DOHH2 (cell line): ENCODE data around the gene PPP1R17.

ENCODE experiments used
- EZH2phosphoT487 ChIP-seq: fragments of 200-600 bp; sonication (generic); IDR thresholded peaks from 2 replicates; pipeline ENCODE4 v1.6.1; 2017; ENCODE audit warnings: borderline replicate concordance, mild to moderate bottlenecking, antibody characterized with exemption, low read length, moderate library complexity, mixed read lengths
- TF ChIP-seq, protein P1 (sequence below): fragments of 200-600 bp; sonication (generic); IDR thresholded peaks from one replicate; pipeline ENCODE4 v1.5.1; 2014; ENCODE audit warnings: antibody characterized with exemption, mild to moderate bottlenecking, low read depth, low read length; ENCODE audit not compliant: poor library complexity, severe bottlenecking

DNA sequence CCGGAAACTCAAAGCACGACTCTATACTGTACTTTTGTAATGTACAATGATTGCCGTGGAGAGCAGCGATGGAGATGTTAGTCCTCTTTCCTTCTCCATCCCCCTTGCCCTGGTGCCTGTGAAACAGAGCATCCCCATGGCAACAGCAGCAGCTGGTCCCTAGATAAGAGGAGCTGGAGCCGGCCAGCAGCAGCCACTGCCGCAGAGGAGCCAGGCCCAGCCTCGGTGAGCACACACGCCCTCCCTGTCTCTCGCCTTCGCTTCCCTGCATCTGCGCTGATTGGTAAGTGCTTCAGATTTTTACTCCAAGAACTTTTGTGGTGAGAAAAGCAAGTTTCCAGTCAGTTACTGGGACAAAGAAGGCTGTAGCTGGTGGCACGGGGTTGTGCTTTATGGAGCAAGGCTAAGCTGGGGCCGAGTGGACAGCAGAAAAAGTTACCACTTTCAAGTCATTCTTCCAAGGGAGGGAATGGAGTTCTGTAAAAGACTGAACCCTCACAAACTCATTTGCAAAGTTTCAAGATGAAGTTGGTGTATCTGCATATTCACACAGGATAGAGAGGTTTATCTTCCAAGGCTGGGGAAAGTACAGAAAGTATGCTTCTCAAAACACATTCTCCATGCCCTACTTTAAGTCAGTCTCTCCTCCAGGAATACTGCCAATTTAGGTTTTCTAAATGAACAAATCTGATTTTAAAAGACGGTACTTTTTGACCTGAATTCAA lies at the start of gene PPP1R17:
- TF ChIP-seq, protein P1, sequence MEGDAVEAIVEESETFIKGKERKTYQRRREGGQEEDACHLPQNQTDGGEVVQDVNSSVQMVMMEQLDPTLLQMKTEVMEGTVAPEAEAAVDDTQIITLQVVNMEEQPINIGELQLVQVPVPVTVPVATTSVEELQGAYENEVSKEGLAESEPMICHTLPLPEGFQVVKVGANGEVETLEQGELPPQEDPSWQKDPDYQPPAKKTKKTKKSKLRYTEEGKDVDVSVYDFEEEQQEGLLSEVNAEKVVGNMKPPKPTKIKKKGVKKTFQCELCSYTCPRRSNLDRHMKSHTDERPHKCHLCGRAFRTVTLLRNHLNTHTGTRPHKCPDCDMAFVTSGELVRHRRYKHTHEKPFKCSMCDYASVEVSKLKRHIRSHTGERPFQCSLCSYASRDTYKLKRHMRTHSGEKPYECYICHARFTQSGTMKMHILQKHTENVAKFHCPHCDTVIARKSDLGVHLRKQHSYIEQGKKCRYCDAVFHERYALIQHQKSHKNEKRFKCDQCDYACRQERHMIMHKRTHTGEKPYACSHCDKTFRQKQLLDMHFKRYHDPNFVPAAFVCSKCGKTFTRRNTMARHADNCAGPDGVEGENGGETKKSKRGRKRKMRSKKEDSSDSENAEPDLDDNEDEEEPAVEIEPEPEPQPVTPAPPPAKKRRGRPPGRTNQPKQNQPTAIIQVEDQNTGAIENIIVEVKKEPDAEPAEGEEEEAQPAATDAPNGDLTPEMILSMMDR, result no peak
- no peak for TF ChIP-seq EZH2phosphoT487
